Lower leg skin (tissue), 4 donors: ENCODE results near the gene SELENBP1. TPM values are rescaled to one million over a fixed set of nuclear protein-coding genes. Genes with fewer than 3 reads are reported as not detected.

Experiments used
- DNase-seq, 2 donors: peaks; one replicate each; pipeline ENCODE4 v3.0.0-alpha.2; 2019; ENCODE audit warnings: low spot score in 2 of 2
- H3K4me3 ChIP-seq: fragments of 200-600 bp; sonication (generic); 2 replicates; pipeline ENCODE4 v1.5.1; 2017; ENCODE audit warnings: mild to moderate bottlenecking, low read depth; ENCODE audit not compliant: poor library complexity, severe bottlenecking
- POLR2A ChIP-seq, 2 donors: fragments of 450-650 bp; IDR thresholded peaks; one replicate each; pipeline ENCODE4 v1.6.1; 2016 to 2017; ENCODE audit warnings: antibody characterized with exemption in 2 of 2, mild to moderate bottlenecking in 1 of 2, moderate library complexity in 1 of 2
- WGBS, 2 donors: methylation state at CpG; one replicate each; pipeline ENCODE4 v1.1.5; 2018; 5-methylcytosine and 5-hydroxymethylcytosine counted together
- intact Hi-C: fragments of 100-400 bp; cut with DNase I; formaldehyde crosslinking; loops from one replicate; pipeline ENCODE4 v1.15.0; 2023; ENCODE audit warnings: low total_unique reads
- total RNA-seq, 4 donors: library from RNA; depleted of rRNA; stranded (reverse); fragments of >200 nt; gene quantifications; one replicate each; pipeline ENCODE4 v1.1.0, GENCODE V29; 2016
- TF ChIP-seq, protein P1 (sequence below), 3 donors: fragments of 450-650 bp; IDR thresholded peaks; one replicate each; pipeline ENCODE4 v1.5.1; 2016; ENCODE audit warnings: antibody characterized with exemption in 3 of 3, mild to moderate bottlenecking in 3 of 3, moderate library complexity in 2 of 3

SELENBP1 gene
- total RNA-seq, 4 donors from 2014 or later = 25.4 to 39.9 (median 38.1) TPM

DNA sequence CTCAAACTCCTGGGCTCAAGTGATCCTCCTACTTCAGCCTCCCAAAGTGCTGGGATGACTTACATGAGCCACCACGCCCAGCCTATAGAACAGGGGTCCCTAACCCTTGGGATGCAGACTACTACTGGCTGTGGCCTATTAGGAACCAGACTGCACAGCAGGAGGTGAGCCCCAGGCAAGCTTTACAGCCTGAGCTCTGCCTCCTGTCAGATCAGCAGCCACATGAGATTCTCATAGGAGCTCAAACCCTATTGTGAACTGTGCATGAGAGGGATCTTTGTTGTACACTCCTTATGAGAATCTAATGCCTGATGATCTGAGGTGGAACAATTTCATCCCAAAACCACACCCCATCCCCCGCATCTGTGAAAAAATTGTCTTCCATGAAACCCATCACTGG lies 13.5 kb upstream of the SELENBP1 start:
- no peak for TF ChIP-seq POLR2A (IDR thresholded peaks at IDR 0.05)
- TF ChIP-seq, protein P1, sequence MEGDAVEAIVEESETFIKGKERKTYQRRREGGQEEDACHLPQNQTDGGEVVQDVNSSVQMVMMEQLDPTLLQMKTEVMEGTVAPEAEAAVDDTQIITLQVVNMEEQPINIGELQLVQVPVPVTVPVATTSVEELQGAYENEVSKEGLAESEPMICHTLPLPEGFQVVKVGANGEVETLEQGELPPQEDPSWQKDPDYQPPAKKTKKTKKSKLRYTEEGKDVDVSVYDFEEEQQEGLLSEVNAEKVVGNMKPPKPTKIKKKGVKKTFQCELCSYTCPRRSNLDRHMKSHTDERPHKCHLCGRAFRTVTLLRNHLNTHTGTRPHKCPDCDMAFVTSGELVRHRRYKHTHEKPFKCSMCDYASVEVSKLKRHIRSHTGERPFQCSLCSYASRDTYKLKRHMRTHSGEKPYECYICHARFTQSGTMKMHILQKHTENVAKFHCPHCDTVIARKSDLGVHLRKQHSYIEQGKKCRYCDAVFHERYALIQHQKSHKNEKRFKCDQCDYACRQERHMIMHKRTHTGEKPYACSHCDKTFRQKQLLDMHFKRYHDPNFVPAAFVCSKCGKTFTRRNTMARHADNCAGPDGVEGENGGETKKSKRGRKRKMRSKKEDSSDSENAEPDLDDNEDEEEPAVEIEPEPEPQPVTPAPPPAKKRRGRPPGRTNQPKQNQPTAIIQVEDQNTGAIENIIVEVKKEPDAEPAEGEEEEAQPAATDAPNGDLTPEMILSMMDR (IDR thresholded peaks at IDR 0.05) = no peak
- WGBS, 2 donors = 86 to 95% methylated on average over 2 of the region's 2 CpGs

DNA sequence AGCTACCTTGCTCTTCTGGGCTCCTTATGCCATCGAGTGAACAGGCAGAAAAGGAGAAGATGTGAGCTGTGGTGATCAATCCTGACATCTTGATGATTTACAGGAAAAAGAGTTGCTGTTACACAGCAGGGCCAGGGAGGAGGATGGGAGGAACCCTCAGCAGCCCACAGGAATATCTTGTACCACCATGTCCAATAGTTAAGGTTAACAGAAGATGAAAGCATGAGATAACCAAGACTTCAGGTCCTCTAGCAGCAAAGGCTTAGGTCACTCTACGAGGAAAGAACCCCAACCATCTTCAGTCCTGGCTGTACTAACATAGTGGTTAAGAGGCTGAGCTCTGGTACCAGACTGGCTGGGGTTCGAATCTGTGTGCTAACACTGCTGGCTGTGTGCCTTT lies 12.1 kb upstream of the SELENBP1 start:
- DNase-seq = peak in 1 of 2 donors; percentile 20
- TF ChIP-seq POLR2A (IDR thresholded peaks at IDR 0.05) = no peak
- TF ChIP-seq, protein P1 (IDR thresholded peaks at IDR 0.05) = no peak
- no peak overlapping the region for H3K4me3 ChIP-seq
- 58 to 64% methylated on average over 3 of the region's 3 CpGs for WGBS, 2 donors
- intact Hi-C loops = no loop called here

More for the DNA sequence above, 13.5 kb upstream of the SELENBP1 start:
- DNase-seq = no peak
- no peak overlapping the region for H3K4me3 ChIP-seq
- intact Hi-C loops = no loop called here

DNA sequence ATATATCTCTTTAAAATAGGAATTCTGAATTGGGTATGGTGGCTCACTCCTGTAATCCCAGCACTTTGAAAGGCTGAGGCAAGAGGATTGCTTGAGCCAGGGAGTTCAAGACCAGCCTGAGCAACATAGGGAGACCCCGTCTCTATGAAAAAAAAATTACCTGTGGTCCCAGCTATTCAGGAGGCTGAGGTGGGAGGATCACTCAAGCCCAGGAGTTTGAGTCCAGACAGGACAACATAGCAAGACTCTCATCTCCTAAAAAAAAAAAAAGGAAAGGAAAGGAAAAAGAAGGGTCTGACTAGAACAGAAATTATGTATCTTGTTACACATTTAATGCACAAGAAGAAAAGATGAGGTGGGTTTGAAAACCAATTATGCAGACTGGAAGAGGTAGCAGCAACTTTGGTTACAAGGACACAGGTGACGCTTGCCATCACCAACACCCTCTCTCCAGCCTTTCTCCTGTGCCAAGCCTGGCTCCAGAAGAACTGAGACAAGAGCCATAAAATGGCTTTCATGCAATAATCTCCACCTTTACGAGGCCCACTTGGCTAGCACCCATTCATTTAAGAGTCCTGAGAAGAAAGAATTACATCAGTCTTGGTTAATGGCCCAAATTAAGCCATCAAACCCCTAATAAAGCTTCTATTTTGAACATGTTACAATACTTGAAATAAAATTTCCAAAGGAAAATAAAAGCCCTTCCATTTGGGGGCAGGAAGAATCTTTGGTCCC lies 4.8 kb upstream of the SELENBP1 start:
- intact Hi-C loops = no loop called here
- no peak for TF ChIP-seq POLR2A (IDR thresholded peaks at IDR 0.05)
- TF ChIP-seq, protein P1 (IDR thresholded peaks at IDR 0.05) = no peak
- WGBS, 2 donors = 64 to 72% methylated on average over 3 of the region's 3 CpGs
- no peak overlapping the region for H3K4me3 ChIP-seq
- no peak for DNase-seq

DNA sequence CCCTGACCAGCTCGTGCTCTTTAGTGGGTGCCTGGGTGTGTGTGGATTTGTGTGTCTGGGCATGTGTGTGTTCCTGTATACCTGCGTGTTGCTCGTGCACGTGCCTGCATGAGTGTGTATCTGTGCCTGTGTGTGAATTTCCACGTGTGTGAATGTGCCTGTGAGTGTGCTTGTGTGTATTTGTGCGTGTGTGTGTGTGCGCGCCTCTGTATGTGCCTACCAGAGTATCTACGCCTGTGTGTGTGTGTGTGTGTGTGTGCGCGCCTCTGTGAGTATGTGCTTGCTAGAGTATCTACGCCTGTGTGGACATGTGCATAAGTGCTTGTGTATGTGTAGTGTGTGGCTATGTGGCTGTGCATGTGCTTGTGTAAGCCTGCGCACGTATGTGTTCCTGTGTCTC lies 691 bp upstream of the SELENBP1 start:
- intact Hi-C loops = no loop called here
- TF ChIP-seq, protein P1 (IDR thresholded peaks at IDR 0.05) = no peak
- no peak for TF ChIP-seq POLR2A (IDR thresholded peaks at IDR 0.05)
- WGBS, 2 donors = 87 to 89% methylated on average over 14 of the region's 14 CpGs
- H3K4me3 ChIP-seq = no peak overlapping the region
- DNase-seq = no peak

DNA sequence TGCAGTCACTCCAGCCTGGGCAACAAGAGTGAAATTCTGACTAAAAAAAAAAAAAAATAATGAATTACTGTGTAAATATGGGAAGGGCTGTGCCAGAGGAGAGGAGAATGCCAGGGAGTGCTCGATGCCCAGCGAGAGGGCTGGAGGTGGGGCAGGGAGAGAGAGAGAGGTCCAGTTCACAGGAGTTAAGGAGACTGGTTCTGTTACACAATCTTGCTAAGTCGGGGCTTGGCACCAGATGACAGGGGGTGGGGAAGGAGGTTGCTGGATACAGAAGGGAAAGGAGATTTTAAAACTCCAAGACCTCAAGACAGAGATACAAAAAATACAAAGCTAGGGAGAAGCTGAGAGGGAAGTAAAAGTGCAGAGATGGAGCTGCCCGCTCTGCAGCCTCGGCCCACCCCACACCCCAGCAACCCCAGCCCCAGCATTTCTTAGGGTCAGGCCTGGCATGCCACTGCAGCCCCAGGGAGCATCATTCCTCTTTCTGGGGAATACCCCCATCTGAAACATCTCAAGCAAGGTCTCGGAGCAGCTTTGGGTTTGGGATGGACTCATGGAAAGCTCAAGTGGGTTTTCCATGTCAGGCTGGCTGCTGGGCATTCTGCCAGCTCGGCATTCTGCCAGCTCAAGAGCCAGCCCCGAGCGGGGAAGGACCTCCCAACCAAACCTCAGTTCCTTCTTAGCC lies 991 bp downstream of the SELENBP1 start:
- WGBS, 2 donors = 13 to 18% methylated on average over 9 of the region's 9 CpGs
- no peak overlapping the region for H3K4me3 ChIP-seq
- TF ChIP-seq, protein P1 (IDR thresholded peaks at IDR 0.05) = no peak
- no peak for TF ChIP-seq POLR2A (IDR thresholded peaks at IDR 0.05)
- intact Hi-C loops = no loop called here
- peak; percentile 49 to 91 for DNase-seq
